Stimulated activated CD4-positive, alpha-beta T cell treated with anti-CD3 and anti-CD28 coated beads, Interleukin-12 subunit alpha, Interleukin-12 subunit beta, amount 100 ng/mL, for 4 hours (primary cell): ENCODE data around the gene GPR37L1.

ENCODE experiments used
- DNase-seq: peaks from one replicate; pipeline ENCODE4 v3.0.0-alpha.2; 2020

Gene GPR37L1

GRCh38 chr1:202122639-202123335 lies at the start of gene GPR37L1:
Gene GPR37L1 (plus strand): TSS chr1:202122917. CDS start chr1:202122964, 47 bp downstream.
- DNase-seq, result no peak

- no peak for DNase-seq
Measured at GRCh38 chr1:202073206-202073605, 49.5 kb upstream of the GPR37L1 start.

GRCh38 chr1:202074985-202075384 lies 47.7 kb upstream of the GPR37L1 start:
- no peak for DNase-seq

- no peak for DNase-seq
Measured at GRCh38 chr1:202075389-202075788, 47.3 kb upstream of the GPR37L1 start.

GRCh38 chr1:202076050-202076511 lies 46.6 kb upstream of the GPR37L1 start:
- DNase-seq, result no peak

GRCh38 chr1:202078241-202078640 lies 44.5 kb upstream of the GPR37L1 start:
- DNase-seq, result no peak

- DNase-seq, result no peak
Measured at GRCh38 chr1:202081992-202082391, 40.7 kb upstream of the GPR37L1 start.

- DNase-seq, result no peak
Measured at GRCh38 chr1:202084791-202085681, 37.7 kb upstream of the GPR37L1 start.

- DNase-seq, result no peak
Measured at GRCh38 chr1:202085682-202086373, 36.9 kb upstream of the GPR37L1 start.

- DNase-seq, result no peak
Measured at GRCh38 chr1:202086579-202087350, 36.0 kb upstream of the GPR37L1 start.

- DNase-seq, result no peak
Measured at GRCh38 chr1:202088206-202088605, 34.5 kb upstream of the GPR37L1 start.

GRCh38 chr1:202090994-202091393 lies 31.7 kb upstream of the GPR37L1 start:
- no peak for DNase-seq

- DNase-seq, result no peak
Measured at GRCh38 chr1:202093858-202094257, 28.9 kb upstream of the GPR37L1 start.

GRCh38 chr1:202101184-202101583 lies 21.5 kb upstream of the GPR37L1 start:
- DNase-seq, result no peak

- DNase-seq, result no peak
Measured at GRCh38 chr1:202104073-202104472, 18.6 kb upstream of the GPR37L1 start.

GRCh38 chr1:202105571-202106339 lies 17.0 kb upstream of the GPR37L1 start:
- no peak for DNase-seq

- DNase-seq, result no peak
Measured at GRCh38 chr1:202106340-202107254, 16.1 kb upstream of the GPR37L1 start.

GRCh38 chr1:202107321-202107761 lies 15.4 kb upstream of the GPR37L1 start:
- DNase-seq, result no peak

GRCh38 chr1:202107801-202108731 lies 14.7 kb upstream of the GPR37L1 start:
- DNase-seq, result no peak
